ENCODE measurements around the gene GABRB3. TPM values are rescaled to one million over a fixed set of nuclear protein-coding genes. Genes with fewer than 3 reads are reported as not detected.

Gene GABRB3
- total RNA-seq, 4 donors from 2014 or later = 0.67 to 3.2 (median 2.2) TPM

GRCh38 chr15:26758079-26758478 is 14.8 kb downstream of the GABRB3 start:
- Histone ChIP-seq H3K4me3 (no peak overlapping the region), H3K9me3 (no peaks in the 10 kb centered on the region), H3K27ac (no peak overlapping the region), H3K27me3 (no peaks in the 10 kb centered on the region), H3K36me3 (no peaks in the 10 kb centered on the region), H3K4me1 (no peaks in the 10 kb centered on the region)
- no peak for TF ChIP-seq POLR2A (IDR thresholded peaks at IDR 0.05)
- no peak for TF ChIP-seq CTCF (IDR thresholded peaks at IDR 0.05)
- DNase-seq = no peak

GRCh38 chr15:26757141-26757540 is 15.7 kb downstream of the GABRB3 start:
- TF ChIP-seq CTCF (IDR thresholded peaks at IDR 0.05) (no peak), POLR2A (IDR thresholded peaks at IDR 0.05) (no peak)
- no peak for DNase-seq
- H3K9me3 ChIP-seq = no peaks in the 10 kb centered on the region
- no peak overlapping the region for H3K4me3 ChIP-seq
- H3K27ac ChIP-seq = no peak overlapping the region
- H3K4me1 ChIP-seq = no peaks in the 10 kb centered on the region
- no peaks in the 10 kb centered on the region for H3K27me3 ChIP-seq
- no peaks in the 10 kb centered on the region for H3K36me3 ChIP-seq

GRCh38 chr15:26744894-26745293 is 28.0 kb downstream of the GABRB3 start:
- H3K27ac ChIP-seq = no peak overlapping the region
- no peak for TF ChIP-seq CTCF (IDR thresholded peaks at IDR 0.05)
- TF ChIP-seq POLR2A (IDR thresholded peaks at IDR 0.05) = no peak
- H3K4me1 ChIP-seq = no peaks in the 10 kb centered on the region
- H3K27me3 ChIP-seq = no peaks in the 10 kb centered on the region
- peaks cover 0 to 5% (median 0%) of the 10 kb centered on the region in 4 donors for H3K9me3 ChIP-seq
- no peak for DNase-seq
- H3K4me3 ChIP-seq = no peak overlapping the region
- no peaks in the 10 kb centered on the region for H3K36me3 ChIP-seq

- Histone ChIP-seq H3K27me3 (no peaks in the 10 kb centered on the region), H3K9me3 (peaks cover 0 to 3% (median 0%) of the 10 kb centered on the region in 4 donors), H3K4me3 (no peak overlapping the region), H3K4me1 (no peaks in the 10 kb centered on the region), H3K36me3 (no peaks in the 10 kb centered on the region), H3K27ac (no peak overlapping the region)
- DNase-seq = no peak
- TF ChIP-seq POLR2A (IDR thresholded peaks at IDR 0.05) = no peak
- no peak for TF ChIP-seq CTCF (IDR thresholded peaks at IDR 0.05)
Observed at GRCh38 chr15:26739791-26740190, 33.1 kb downstream of the GABRB3 start.

- no peak overlapping the region for H3K27ac ChIP-seq
- peaks cover 0 to 6% (median 0%) of the 10 kb centered on the region in 4 donors for H3K9me3 ChIP-seq
- H3K27me3 ChIP-seq = no peaks in the 10 kb centered on the region
- no peak overlapping the region for H3K4me3 ChIP-seq
- TF ChIP-seq POLR2A (IDR thresholded peaks at IDR 0.05) (no peak), CTCF (IDR thresholded peaks at IDR 0.05) (no peak)
- H3K4me1 ChIP-seq = no peaks in the 10 kb centered on the region
- DNase-seq = no peak
- no peaks in the 10 kb centered on the region for H3K36me3 ChIP-seq
Observed at GRCh38 chr15:26738996-26739395, 33.9 kb downstream of the GABRB3 start.

Data from Peyer's patch (tissue), 4 donors.